Measurements from ENCODE around the gene TMEM170B.

The TMEM170B gene

DNA sequence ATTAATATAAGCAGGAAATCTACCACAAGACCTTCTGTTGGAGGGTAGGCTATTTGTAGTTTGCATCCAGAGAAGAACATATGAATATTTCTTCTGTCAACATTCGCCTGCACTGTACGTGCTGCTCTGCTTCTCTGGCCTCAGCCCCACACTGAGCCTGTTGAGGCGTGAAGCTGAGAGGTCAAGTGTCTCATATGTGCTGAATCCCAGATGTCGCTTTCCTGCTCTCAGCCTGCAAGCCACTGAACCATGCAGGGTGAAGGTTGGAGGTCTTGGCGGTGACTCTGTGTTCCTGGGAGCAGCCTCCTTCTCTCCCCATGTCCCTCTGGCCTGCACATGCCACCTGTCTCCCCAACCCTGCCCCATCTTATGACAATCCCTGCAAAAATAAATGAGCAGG is 83.6 kb downstream of the TMEM170B start:
- TF ChIP-seq EZH2phosphoT487 (IDR thresholded peaks at IDR 0.05; ENCODE audit: borderline replicate concordance) (no peak), CTCF (conservative IDR thresholded peaks at IDR 0.05; ENCODE audit: low read length) (no peak)
- H2AFZ ChIP-seq (ENCODE audit: low read length): no peak overlapping the region
- no peaks in the 10 kb centered on the region for H3F3A ChIP-seq (ENCODE audit: low read depth)
- H3K9me2 ChIP-seq (replicated peaks; ENCODE audit: low read depth, low read length): no peaks in the 10 kb centered on the region
- H3K4me1 ChIP-seq (ENCODE audit: insufficient read depth, low read length, poor library complexity, severe bottlenecking): no peaks in the 10 kb centered on the region
- no peaks in the 10 kb centered on the region for H3K9me3 ChIP-seq (ENCODE audit: insufficient read depth, low read depth, low read length)
- H3K4me3 ChIP-seq (ENCODE audit: low read length, poor library complexity, severe bottlenecking): no peak overlapping the region
- H3K79me2 ChIP-seq (ENCODE audit: insufficient read depth, low read length): no peaks in the 10 kb centered on the region
- H3K9ac ChIP-seq (ENCODE audit: low read depth, low read length, poor library complexity, severe bottlenecking): no peak overlapping the region
- H3K27me3 ChIP-seq (ENCODE audit: insufficient read depth, low read length, poor library complexity, severe bottlenecking): no peaks in the 10 kb centered on the region
- no peak overlapping the region for H3K4me2 ChIP-seq (ENCODE audit: low read depth, low read length, poor library complexity, severe bottlenecking)
- H4K20me1 ChIP-seq (ENCODE audit: insufficient read depth, low read length, poor library complexity, severe bottlenecking): no peaks in the 10 kb centered on the region
- H3K36me3 ChIP-seq (ENCODE audit: insufficient read depth, low read length): no peaks in the 10 kb centered on the region

DNA sequence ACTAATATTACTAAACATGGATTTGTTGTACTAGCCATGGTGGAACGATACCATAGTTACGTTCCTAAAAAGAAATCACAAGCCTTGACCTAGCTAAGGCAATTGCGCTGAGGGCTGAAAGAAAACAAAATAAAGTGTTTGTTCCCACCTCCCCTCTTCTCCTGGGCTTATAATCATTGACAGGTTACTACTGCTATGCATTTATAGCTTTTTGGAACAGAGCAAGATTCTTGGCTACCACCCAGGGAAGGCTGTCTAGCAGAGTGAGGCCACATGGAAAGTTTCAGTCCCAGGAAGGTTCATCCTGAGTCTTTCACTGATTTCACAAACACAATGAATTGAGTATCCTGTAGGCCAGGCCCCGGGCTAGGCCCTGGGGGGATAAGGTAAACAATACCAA is 84.6 kb downstream of the TMEM170B start:
- H3K4me2 ChIP-seq (ENCODE audit: low read depth, low read length, poor library complexity, severe bottlenecking): no peak overlapping the region

GRCh38 chr6:11623272-11623671 is 85.7 kb downstream of the TMEM170B start:
- Histone ChIP-seq H3K4me2 (ENCODE audit: low read depth, low read length, poor library complexity, severe bottlenecking) (no peak overlapping the region), H3K27me3 (ENCODE audit: insufficient read depth, low read length, poor library complexity, severe bottlenecking) (no peaks in the 10 kb centered on the region), H3K4me1 (ENCODE audit: insufficient read depth, low read length, poor library complexity, severe bottlenecking) (no peaks in the 10 kb centered on the region), H3K9me3 (ENCODE audit: insufficient read depth, low read depth, low read length) (no peaks in the 10 kb centered on the region), H3K9me2 (replicated peaks; ENCODE audit: low read depth, low read length) (no peaks in the 10 kb centered on the region), H3K79me2 (ENCODE audit: insufficient read depth, low read length) (no peaks in the 10 kb centered on the region), H4K20me1 (ENCODE audit: insufficient read depth, low read length, poor library complexity, severe bottlenecking) (no peaks in the 10 kb centered on the region), H3K4me3 (ENCODE audit: low read length, poor library complexity, severe bottlenecking) (no peak overlapping the region), H3K9ac (ENCODE audit: low read depth, low read length, poor library complexity, severe bottlenecking) (no peak overlapping the region), H2AFZ (ENCODE audit: low read length) (no peak overlapping the region), H3F3A (ENCODE audit: low read depth) (no peaks in the 10 kb centered on the region), H3K36me3 (ENCODE audit: insufficient read depth, low read length) (no peaks in the 10 kb centered on the region)
- TF ChIP-seq CTCF (conservative IDR thresholded peaks at IDR 0.05; ENCODE audit: low read length) (no peak), EZH2phosphoT487 (IDR thresholded peaks at IDR 0.05; ENCODE audit: borderline replicate concordance) (no peak)

More for the DNA sequence above, 84.6 kb downstream of the TMEM170B start:
- no peaks in the 10 kb centered on the region for H3K27me3 ChIP-seq (ENCODE audit: insufficient read depth, low read length, poor library complexity, severe bottlenecking)
- no peaks in the 10 kb centered on the region for H3K4me1 ChIP-seq (ENCODE audit: insufficient read depth, low read length, poor library complexity, severe bottlenecking)
- H2AFZ ChIP-seq (ENCODE audit: low read length): no peak overlapping the region
- no peaks in the 10 kb centered on the region for H3F3A ChIP-seq (ENCODE audit: low read depth)
- no peak for TF ChIP-seq EZH2phosphoT487 (IDR thresholded peaks at IDR 0.05; ENCODE audit: borderline replicate concordance)
- no peak for TF ChIP-seq CTCF (conservative IDR thresholded peaks at IDR 0.05; ENCODE audit: low read length)
- no peaks in the 10 kb centered on the region for H3K9me3 ChIP-seq (ENCODE audit: insufficient read depth, low read depth, low read length)
- no peaks in the 10 kb centered on the region for H3K36me3 ChIP-seq (ENCODE audit: insufficient read depth, low read length)
- no peaks in the 10 kb centered on the region for H3K9me2 ChIP-seq (replicated peaks; ENCODE audit: low read depth, low read length)
- no peaks in the 10 kb centered on the region for H4K20me1 ChIP-seq (ENCODE audit: insufficient read depth, low read length, poor library complexity, severe bottlenecking)
- H3K4me3 ChIP-seq (ENCODE audit: low read length, poor library complexity, severe bottlenecking): no peak overlapping the region
- H3K9ac ChIP-seq (ENCODE audit: low read depth, low read length, poor library complexity, severe bottlenecking): no peak overlapping the region
- no peaks in the 10 kb centered on the region for H3K79me2 ChIP-seq (ENCODE audit: insufficient read depth, low read length)

All from Loucy (cell line).